ENCODE data around the gene SPIB. TPM values are rescaled to one million over a fixed set of nuclear protein-coding genes. Genes with fewer than 3 reads are reported as not detected.

SPIB gene
- total RNA-seq, 2 donors from 2014 or later = 0.11 to 2.6 TPM

DNA sequence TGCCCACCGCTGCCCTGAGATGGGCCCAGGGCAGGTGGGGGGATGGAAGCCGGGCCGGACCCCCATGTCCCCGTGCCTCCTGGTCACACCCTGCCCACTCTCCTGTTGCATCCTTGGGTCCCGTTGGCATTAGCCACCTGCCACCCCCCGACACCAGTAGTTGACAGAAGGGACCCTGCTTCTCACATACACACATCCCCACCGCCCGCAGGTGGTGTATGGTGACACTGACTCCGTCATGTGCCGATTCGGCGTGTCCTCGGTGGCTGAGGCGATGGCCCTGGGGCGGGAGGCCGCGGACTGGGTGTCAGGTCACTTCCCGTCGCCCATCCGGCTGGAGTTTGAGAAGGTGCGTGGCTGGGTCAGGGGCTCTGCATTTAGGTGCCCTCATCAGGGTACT is 5.2 kb upstream of the SPIB start:
- H3K27ac Mint-ChIP-seq = no peak overlapping the region
- peaks cover 34% of the 10 kb centered on the region for H3K36me3 Mint-ChIP-seq (ENCODE audit: low read depth)
- peaks cover 2% of the 10 kb centered on the region for H3K27me3 ChIP-seq (ENCODE audit: control insufficient read depth, insufficient read depth, low read length, poor library complexity, severe bottlenecking)
- H3K4me3 Mint-ChIP-seq = no peak overlapping the region
- H3K9ac ChIP-seq (ENCODE audit: extremely low read depth, low read length, poor library complexity, severe bottlenecking) = no peak overlapping the region
- peaks cover 22% of the 10 kb centered on the region for H3K36me3 ChIP-seq (ENCODE audit: control insufficient read depth, insufficient read depth, low read length)
- peaks cover 2% of the 10 kb centered on the region for H3K4me1 Mint-ChIP-seq
- no peak for DNase-seq
- 89 to 95% methylated on average over 5 to 21 of the region's 21 CpGs for WGBS, 2 experiments (ENCODE audit: insufficient coverage in 1 of 2, insufficient read length in 1 of 2)
- H3K4me3 ChIP-seq (ENCODE audit: low read length) = no peak overlapping the region
- H3K27me3 Mint-ChIP-seq (ENCODE audit: insufficient read depth) = peaks cover 2% of the 10 kb centered on the region
- no peaks in the 10 kb centered on the region for H3K9me3 ChIP-seq (ENCODE audit: control insufficient read depth, low read length)
- TF ChIP-seq, protein P1, sequence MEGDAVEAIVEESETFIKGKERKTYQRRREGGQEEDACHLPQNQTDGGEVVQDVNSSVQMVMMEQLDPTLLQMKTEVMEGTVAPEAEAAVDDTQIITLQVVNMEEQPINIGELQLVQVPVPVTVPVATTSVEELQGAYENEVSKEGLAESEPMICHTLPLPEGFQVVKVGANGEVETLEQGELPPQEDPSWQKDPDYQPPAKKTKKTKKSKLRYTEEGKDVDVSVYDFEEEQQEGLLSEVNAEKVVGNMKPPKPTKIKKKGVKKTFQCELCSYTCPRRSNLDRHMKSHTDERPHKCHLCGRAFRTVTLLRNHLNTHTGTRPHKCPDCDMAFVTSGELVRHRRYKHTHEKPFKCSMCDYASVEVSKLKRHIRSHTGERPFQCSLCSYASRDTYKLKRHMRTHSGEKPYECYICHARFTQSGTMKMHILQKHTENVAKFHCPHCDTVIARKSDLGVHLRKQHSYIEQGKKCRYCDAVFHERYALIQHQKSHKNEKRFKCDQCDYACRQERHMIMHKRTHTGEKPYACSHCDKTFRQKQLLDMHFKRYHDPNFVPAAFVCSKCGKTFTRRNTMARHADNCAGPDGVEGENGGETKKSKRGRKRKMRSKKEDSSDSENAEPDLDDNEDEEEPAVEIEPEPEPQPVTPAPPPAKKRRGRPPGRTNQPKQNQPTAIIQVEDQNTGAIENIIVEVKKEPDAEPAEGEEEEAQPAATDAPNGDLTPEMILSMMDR (conservative IDR thresholded peaks at IDR 0.05) = no peak
- H3K9me3 Mint-ChIP-seq = no peaks in the 10 kb centered on the region
- no peak overlapping the region for H3K27ac ChIP-seq (ENCODE audit: low read depth, low read length)
- no peaks in the 10 kb centered on the region for H3K4me1 ChIP-seq (ENCODE audit: control insufficient read depth, insufficient read depth, low read length)

DNA sequence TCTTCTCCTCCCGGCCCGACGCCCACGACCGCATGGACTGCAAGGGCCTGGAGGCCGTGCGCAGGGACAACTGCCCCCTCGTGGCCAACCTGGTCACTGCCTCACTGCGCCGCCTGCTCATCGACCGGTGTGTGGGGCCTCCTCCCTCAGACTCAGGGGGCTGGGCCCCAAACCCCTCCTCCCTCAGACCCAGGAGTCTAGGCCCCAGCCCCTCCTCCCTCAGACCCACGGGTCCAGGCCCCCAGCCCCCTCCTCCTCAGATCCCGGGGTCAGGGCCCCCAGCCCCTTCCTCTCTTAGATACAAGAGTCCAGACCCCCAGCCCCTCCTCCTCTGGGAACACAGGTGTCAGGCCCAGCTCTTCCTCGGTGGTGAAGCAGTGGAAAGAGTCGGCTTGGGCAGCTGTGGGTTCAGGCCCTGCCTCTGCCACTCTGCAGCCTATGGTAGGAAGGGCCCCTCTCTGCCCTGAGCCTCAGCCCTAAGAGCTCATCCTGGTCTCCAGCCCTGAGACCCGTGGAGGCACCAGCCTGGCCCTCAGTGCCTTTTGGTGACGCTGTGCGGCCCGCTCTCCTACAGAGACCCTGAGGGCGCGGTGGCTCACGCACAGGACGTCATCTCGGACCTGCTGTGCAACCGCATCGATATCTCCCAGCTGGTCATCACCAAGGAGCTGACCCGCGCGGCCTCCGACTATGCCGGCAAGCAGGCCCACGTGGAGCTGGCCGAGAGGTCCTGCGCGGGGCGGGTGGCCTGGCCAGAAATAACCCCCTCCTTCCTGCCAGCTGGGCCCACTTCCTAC is 3.7 kb upstream of the SPIB start:
- no peaks in the 10 kb centered on the region for H3K9me3 Mint-ChIP-seq
- DNase-seq = peak; percentile 97
- Histone ChIP-seq H3K27ac (ENCODE audit: low read depth, low read length) (no peak overlapping the region), H3K4me1 (ENCODE audit: control insufficient read depth, insufficient read depth, low read length) (no peaks in the 10 kb centered on the region), H3K27me3 (ENCODE audit: control insufficient read depth, insufficient read depth, low read length, poor library complexity, severe bottlenecking) (peaks cover 17% of the 10 kb centered on the region), H3K9me3 (ENCODE audit: control insufficient read depth, low read length) (no peaks in the 10 kb centered on the region), H3K36me3 (ENCODE audit: control insufficient read depth, insufficient read depth, low read length) (peaks cover 7% of the 10 kb centered on the region), H3K9ac (ENCODE audit: extremely low read depth, low read length, poor library complexity, severe bottlenecking) (no peak overlapping the region), H3K4me3 (ENCODE audit: low read length) (no peak overlapping the region)
- no peak overlapping the region for H3K4me3 Mint-ChIP-seq
- H3K27ac Mint-ChIP-seq = no peak overlapping the region
- TF ChIP-seq, protein P1 (conservative IDR thresholded peaks at IDR 0.05) = peak; percentile 94
- peaks cover 27% of the 10 kb centered on the region for H3K36me3 Mint-ChIP-seq (ENCODE audit: low read depth)
- peaks cover 11% of the 10 kb centered on the region for H3K4me1 Mint-ChIP-seq
- H3K27me3 Mint-ChIP-seq (ENCODE audit: insufficient read depth) = peaks cover 10% of the 10 kb centered on the region
- WGBS, 2 experiments (ENCODE audit: insufficient coverage in 1 of 2, insufficient read length in 1 of 2) = 74 to 95% methylated on average over 14 to 37 of the region's 37 CpGs

DNA sequence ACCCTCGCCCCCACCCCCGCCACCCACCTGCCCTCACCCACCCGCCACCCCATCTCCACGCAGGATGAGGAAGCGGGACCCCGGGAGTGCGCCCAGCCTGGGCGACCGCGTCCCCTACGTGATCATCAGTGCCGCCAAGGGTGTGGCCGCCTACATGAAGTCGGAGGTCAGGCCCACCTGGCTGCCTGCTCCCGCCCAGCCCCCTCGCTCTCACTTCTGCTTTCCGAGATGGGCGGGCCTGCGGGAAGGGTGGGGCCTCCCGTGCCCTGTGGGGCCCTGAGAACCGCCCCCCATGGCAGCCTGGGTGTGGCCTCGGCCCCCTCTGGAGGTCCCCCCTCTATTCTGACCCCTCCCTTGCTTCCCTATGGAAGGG is 3.1 kb upstream of the SPIB start:
- H3K36me3 Mint-ChIP-seq (ENCODE audit: low read depth) = peaks cover 22% of the 10 kb centered on the region
- H3K27ac Mint-ChIP-seq = no peak overlapping the region
- DNase-seq = no peak
- no peaks in the 10 kb centered on the region for H3K9me3 Mint-ChIP-seq
- H3K4me1 ChIP-seq (ENCODE audit: control insufficient read depth, insufficient read depth, low read length) = no peaks in the 10 kb centered on the region
- H3K36me3 ChIP-seq (ENCODE audit: control insufficient read depth, insufficient read depth, low read length) = peaks cover 7% of the 10 kb centered on the region
- H3K9me3 ChIP-seq (ENCODE audit: control insufficient read depth, low read length) = no peaks in the 10 kb centered on the region
- TF ChIP-seq, protein P1 (conservative IDR thresholded peaks at IDR 0.05) = no peak
- H3K4me3 ChIP-seq (ENCODE audit: low read length) = no peak overlapping the region
- no peak overlapping the region for H3K4me3 Mint-ChIP-seq
- no peak overlapping the region for H3K27ac ChIP-seq (ENCODE audit: low read depth, low read length)
- peaks cover 22% of the 10 kb centered on the region for H3K27me3 ChIP-seq (ENCODE audit: control insufficient read depth, insufficient read depth, low read length, poor library complexity, severe bottlenecking)
- no peak overlapping the region for H3K9ac ChIP-seq (ENCODE audit: extremely low read depth, low read length, poor library complexity, severe bottlenecking)
- peaks cover 13% of the 10 kb centered on the region for H3K4me1 Mint-ChIP-seq
- WGBS, 2 experiments (ENCODE audit: insufficient coverage in 1 of 2, insufficient read length in 1 of 2) = 92 to 95% methylated on average over 10 to 20 of the region's 22 CpGs
- peaks cover 13% of the 10 kb centered on the region for H3K27me3 Mint-ChIP-seq (ENCODE audit: insufficient read depth)
